AG04450 (cell line): ENCODE results near the gene TSEN54. TPM values are rescaled to one million over a fixed set of nuclear protein-coding genes. Genes with fewer than 3 reads are reported as not detected.

Source experiments
- CTCF ChIA-PET: fragments of 300-600, 350-600 bp; formaldehyde crosslinking; extraction: SDS; loops from one replicate; lab custom pipeline; 2022; ENCODE audit warnings: antibody characterized with exemption, inconsistent platforms; lab: Charles Lee
- POLR2A ChIA-PET: fragments of 350-600 bp; formaldehyde crosslinking; extraction: SDS; loops from one replicate; lab custom pipeline; 2021; ENCODE audit warnings: antibody characterized with exemption, inconsistent platforms; lab: Yijun Ruan, JAX
- DNase-seq: peaks from one replicate; pipeline ENCODE4 v3.0.0-alpha.2; 2011; ENCODE audit warnings: low read depth, low spot score
- H3K27ac ChIP-seq: one replicate; pipeline ENCODE4 v1.5.1; 2012; ENCODE audit warnings: low read depth, low read length, control low read depth
- H3K27me3 ChIP-seq: one replicate; pipeline ENCODE4 v1.6.0; 2012; ENCODE audit warnings: low read length; ENCODE audit not compliant: control insufficient read depth, insufficient read depth
- H3K4me3 ChIP-seq: 2 replicates; pipeline ENCODE4 v1.5.1; 2011; ENCODE audit warnings: mild to moderate bottlenecking, low read depth, low read length, control low read depth
- H3K9me3 ChIP-seq: 2 replicates; pipeline ENCODE4 v1.5.1; 2012; ENCODE audit warnings: low read length; ENCODE audit not compliant: control insufficient read depth, insufficient read depth
- CTCF ChIP-seq: IDR thresholded peaks from 2 replicates; pipeline ENCODE4 v1.5.1; 2011; ENCODE audit warnings: low read depth, low read length, control low read depth, inconsistent platforms
- polyA plus RNA-seq: library from polyadenylated mRNA; depleted of rRNA; stranded (reverse); fragments of >200 nt; gene quantifications from 2 replicates; pipeline ENCODE4 v1.2.3, GENCODE V29; 2011

The TSEN54 gene
- polyA plus RNA-seq, 1 experiment = 8.8 TPM

- TF ChIP-seq CTCF = no peak
- CTCF ChIA-PET = no interaction called here
- H3K9me3 ChIP-seq = no peaks in the 10 kb centered on the region
- POLR2A ChIA-PET = interaction anchor here (0.6 kb wide), 1 partner anchor 67 kb away, joined by 3 read pairs; no protein-coding TSS in a partner anchor
- no peak overlapping the region for H3K4me3 ChIP-seq
- H3K27me3 ChIP-seq = peaks cover 36% of the 10 kb centered on the region
- no peak for DNase-seq
- no peak overlapping the region for H3K27ac ChIP-seq
Observed at GRCh38 chr17:75535119-75535537, 18.8 kb downstream of the TSEN54 start.

GRCh38 chr17:75535871-75536270 is 19.5 kb downstream of the TSEN54 start:
- POLR2A ChIA-PET = no interaction called here
- no peak overlapping the region for H3K4me3 ChIP-seq
- CTCF ChIA-PET = no interaction called here
- H3K9me3 ChIP-seq = no peaks in the 10 kb centered on the region
- peaks cover 36% of the 10 kb centered on the region for H3K27me3 ChIP-seq
- no peak overlapping the region for H3K27ac ChIP-seq
- DNase-seq = no peak
- no peak for TF ChIP-seq CTCF

GRCh38 chr17:75536366-75536765 is 20.0 kb downstream of the TSEN54 start:
- ChIA-PET POLR2A (no interaction called here), CTCF (no interaction called here)
- H3K27ac ChIP-seq = no peak overlapping the region
- H3K9me3 ChIP-seq = no peaks in the 10 kb centered on the region
- peaks cover 36% of the 10 kb centered on the region for H3K27me3 ChIP-seq
- no peak overlapping the region for H3K4me3 ChIP-seq
- DNase-seq = no peak
- no peak for TF ChIP-seq CTCF

- Histone ChIP-seq H3K4me3 (no peak overlapping the region), H3K27ac (no peak overlapping the region), H3K27me3 (peaks cover 40% of the 10 kb centered on the region), H3K9me3 (no peaks in the 10 kb centered on the region)
- CTCF ChIA-PET = no interaction called here
- POLR2A ChIA-PET = no interaction called here
- TF ChIP-seq CTCF = no peak
- DNase-seq = no peak
Observed at GRCh38 chr17:75539967-75540729, 23.8 kb downstream of the TSEN54 start.

GRCh38 chr17:75540923-75541503 is 24.7 kb downstream of the TSEN54 start:
- Histone ChIP-seq H3K9me3 (no peaks in the 10 kb centered on the region), H3K27ac (no peak overlapping the region), H3K4me3 (no peak overlapping the region), H3K27me3 (peaks cover 38% of the 10 kb centered on the region)
- no peak for DNase-seq
- ChIA-PET POLR2A (no interaction called here), CTCF (no interaction called here)
- no peak for TF ChIP-seq CTCF
